Stimulated activated naive CD4-positive, alpha-beta T cell (primary cell): ENCODE measurements around the gene EOMES.

Experiments used
- DNase-seq, 6 experiments: peaks; one replicate each; lab custom pipeline; 2025; lab: John Stamatoyannopoulos, UW

EOMES gene

GRCh38 chr3:27681249-27681748 lies 40.8 kb downstream of the EOMES start:
- DNase-seq, result peak in 4 of 6 experiments; percentile 1 to 78 (median 62)

- no peak for DNase-seq
Measured at GRCh38 chr3:27680517-27681246, 41.4 kb downstream of the EOMES start.

- DNase-seq, result no peak
Measured at GRCh38 chr3:27679691-27680090, 42.4 kb downstream of the EOMES start.

GRCh38 chr3:27678234-27678633 lies 43.9 kb downstream of the EOMES start:
- DNase-seq, result no peak

- DNase-seq, result no peak
Measured at GRCh38 chr3:27677565-27677964, 44.6 kb downstream of the EOMES start.

- DNase-seq, result no peak
Measured at GRCh38 chr3:27675287-27675686, 46.8 kb downstream of the EOMES start.

- no peak for DNase-seq
Measured at GRCh38 chr3:27673701-27674100, 48.4 kb downstream of the EOMES start.

- no peak for DNase-seq
Measured at GRCh38 chr3:27671101-27671500, 51.0 kb downstream of the EOMES start.

- DNase-seq, result no peak
Measured at GRCh38 chr3:27670619-27671018, 51.5 kb downstream of the EOMES start.

- DNase-seq, result no peak
Measured at GRCh38 chr3:27669591-27669990, 52.5 kb downstream of the EOMES start.

GRCh38 chr3:27667751-27668150 lies 54.4 kb downstream of the EOMES start:
- no peak for DNase-seq

GRCh38 chr3:27666708-27667107 lies 55.4 kb downstream of the EOMES start:
- no peak for DNase-seq

GRCh38 chr3:27666272-27666671 lies 55.9 kb downstream of the EOMES start:
- DNase-seq, result no peak
